ENCODE results near the gene PGM1. TPM values are rescaled to one million over a fixed set of nuclear protein-coding genes. Genes with fewer than 3 reads are reported as not detected.

PGM1 gene
- total and polyA plus RNA-seq, 2 donors (not counting 3 experiments of a cell fraction or from before 2014, with no cell fraction given) = 9.3 to 21.0 TPM

DNA sequence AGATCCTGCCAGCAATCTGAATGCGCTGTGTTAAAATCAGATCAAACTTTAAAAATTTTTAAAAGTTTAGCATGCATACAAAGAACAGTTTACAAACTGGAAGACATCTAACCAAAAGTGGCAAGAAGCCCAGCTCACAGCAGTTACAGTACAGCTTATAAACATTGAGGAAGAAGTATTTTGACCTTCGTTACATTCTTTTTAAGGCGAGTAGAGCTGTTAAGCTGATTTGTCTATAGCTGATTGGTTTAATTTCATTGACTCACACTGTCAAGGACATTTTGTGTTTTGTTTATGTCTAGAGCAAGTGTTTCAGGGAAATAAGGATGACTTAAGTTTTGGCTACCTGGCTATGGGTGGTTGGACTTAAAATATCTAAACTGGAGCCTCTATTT is 3.0 kb upstream of the PGM1 start:
- Histone ChIP-seq H3K4me3 (replicated peaks in 1 of 3; ENCODE audit: insufficient read depth in 1 of 3, low read depth in 1 of 3, low read length in 3 of 3) (no peak overlapping the region), H3K9me3 (replicated peaks; ENCODE audit: control insufficient read depth, insufficient read depth, low read length) (no peaks in the 10 kb centered on the region), H3K27ac (ENCODE audit: insufficient read depth, low read depth, low read length) (no peak overlapping the region), H3K79me2 (ENCODE audit: control insufficient read depth, insufficient read depth, low read length) (no peaks in the 10 kb centered on the region), H3K4me1 (ENCODE audit: control insufficient read depth, extremely low read depth, insufficient read depth, low read length) (no peaks in the 10 kb centered on the region), H4K20me1 (replicated peaks; ENCODE audit: control insufficient read depth, extremely low read depth, insufficient read depth, low read length) (no peaks in the 10 kb centered on the region), H3K9me1 (replicated peaks; ENCODE audit: control insufficient read depth, extremely low read depth, insufficient read depth, low read length) (no peaks in the 10 kb centered on the region), H3K9ac (replicated peaks; ENCODE audit: extremely low read depth, insufficient read depth, low read length) (no peak overlapping the region), H2AFZ (ENCODE audit: low read depth, low read length) (no peak overlapping the region), H3K27me3 (ENCODE audit: control insufficient read depth in 2 of 2, insufficient read depth in 2 of 2, low read length in 2 of 2) (no peaks in the 10 kb centered on the region), H3K4me2 (ENCODE audit: insufficient read depth, low read length) (no peak overlapping the region), H3K36me3 (ENCODE audit: control insufficient read depth in 2 of 2, extremely low read depth in 1 of 2, insufficient read depth in 2 of 2, low read length in 2 of 2) (no peaks in the 10 kb centered on the region)
- dilution Hi-C loops (cut with MboI; ENCODE audit: extremely low pct_ligation_motif_present, low sequenced_read_pairs) = no loop called here
- no TSS peak for BruUV-seq (replicated peaks)
- FAIRE-seq = no peak
- CTCF ChIA-PET = interaction anchor here (1.1 kb wide), 1 partner anchor 15 kb away, joined by 4 read pairs; no protein-coding TSS in a partner anchor
- DNase-seq (ENCODE audit: low read depth, low spot score) = peak; percentile 10
- TF ChIP-seq POLR2AphosphoS5 (IDR thresholded peaks at IDR 0.05; ENCODE audit: insufficient read depth, low read depth, low read length) (no peak), JUN (IDR thresholded peaks at IDR 0.05; ENCODE audit: borderline replicate concordance, insufficient read depth, insufficient read length, low read depth) (no peak), MYC (IDR thresholded peaks at IDR 0.05; ENCODE audit: low read depth, low read length) (no peak), EZH2 (IDR thresholded peaks at IDR 0.05; ENCODE audit: borderline replicate concordance, low read depth, low read length, severe bottlenecking) (no peak), POLR2A (IDR thresholded peaks at IDR 0.05; ENCODE audit: low read depth, low read length) (no peak), GATA2 (IDR thresholded peaks at IDR 0.05; ENCODE audit: insufficient read depth, insufficient read length, low read depth, low read length) (no peak), FOS (IDR thresholded peaks at IDR 0.05; ENCODE audit: borderline replicate concordance, insufficient read depth, low read length) (no peak), CTCF (IDR thresholded peaks at IDR 0.05; ENCODE audit: extremely low read depth in 1 of 2, insufficient read depth in 1 of 2, low read depth in 1 of 2, low read length in 2 of 2) (no peak)
- TF ChIP-seq, protein P1, sequence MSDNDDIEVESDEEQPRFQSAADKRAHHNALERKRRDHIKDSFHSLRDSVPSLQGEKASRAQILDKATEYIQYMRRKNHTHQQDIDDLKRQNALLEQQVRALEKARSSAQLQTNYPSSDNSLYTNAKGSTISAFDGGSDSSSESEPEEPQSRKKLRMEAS (IDR thresholded peaks at IDR 0.05; ENCODE audit: insufficient read depth, insufficient read length) = no peak
- POLR2A ChIA-PET = no interaction called here
- intact Hi-C loops (cut with micrococcal nuclease) = no loop called here

Data from endothelial cell of umbilical vein (primary cell).